Neural cell (in vitro differentiated cells): Measurements from ENCODE around the gene TACC2.

Experiments
- EP300 ChIP-seq: fragments of 450-650 bp; conservative IDR thresholded peaks from 2 replicates; pipeline ENCODE4 v1.6.1; 2014; ENCODE audit warnings: antibody characterized with exemption, mild to moderate bottlenecking, moderate library complexity; ENCODE audit not compliant: poor library complexity, severe bottlenecking
- EZH2 ChIP-seq: fragments of 200-600, 300-800 bp; shearing (Covaris generic), sonication (generic); IDR thresholded peaks from 2 replicates; pipeline ENCODE4 v1.6.1; 2014; ENCODE audit warnings: antibody characterized with exemption, low read length, borderline replicate concordance, mild to moderate bottlenecking; ENCODE audit not compliant: insufficient read depth, poor library complexity, severe bottlenecking
- POLR2AphosphoS5 ChIP-seq: IDR thresholded peaks from 2 replicates; pipeline ENCODE4 v1.6.1; 2012
- REST ChIP-seq: IDR thresholded peaks from 2 replicates; pipeline ENCODE4 v1.6.1; 2012; ENCODE audit warnings: borderline replicate concordance
- TAF1 ChIP-seq: IDR thresholded peaks from 2 replicates; pipeline ENCODE4 v1.6.1; 2012; ENCODE audit warnings: low read depth
- TF ChIP-seq, protein P1 (sequence below): fragments of 450-650 bp; IDR thresholded peaks from 2 replicates; pipeline ENCODE4 v1.5.1; 2014; ENCODE audit warnings: antibody characterized with exemption, mild to moderate bottlenecking, moderate library complexity; ENCODE audit not compliant: poor library complexity, severe bottlenecking

DNA sequence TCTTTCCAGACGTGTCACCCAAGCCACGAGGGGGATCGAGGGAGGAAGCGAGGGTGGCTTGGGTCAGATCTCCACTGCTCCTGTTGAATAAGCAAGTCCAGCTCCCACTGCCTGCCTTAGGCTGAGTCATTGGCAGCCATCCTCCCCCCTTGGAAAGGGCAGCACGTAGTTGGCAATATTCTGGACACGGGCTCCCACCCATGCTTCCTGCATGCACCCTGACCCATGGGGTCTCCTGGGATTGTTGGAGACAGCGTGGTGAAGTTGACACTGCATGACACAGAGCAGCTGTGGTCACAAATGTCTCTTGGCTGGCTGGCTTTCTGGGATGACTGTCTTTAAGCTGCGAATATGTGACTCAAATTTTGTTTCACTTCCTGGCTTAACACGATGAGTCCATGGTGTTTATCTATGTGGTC, 293.3 kb downstream of the TACC2 start:
- TF ChIP-seq, protein P1, sequence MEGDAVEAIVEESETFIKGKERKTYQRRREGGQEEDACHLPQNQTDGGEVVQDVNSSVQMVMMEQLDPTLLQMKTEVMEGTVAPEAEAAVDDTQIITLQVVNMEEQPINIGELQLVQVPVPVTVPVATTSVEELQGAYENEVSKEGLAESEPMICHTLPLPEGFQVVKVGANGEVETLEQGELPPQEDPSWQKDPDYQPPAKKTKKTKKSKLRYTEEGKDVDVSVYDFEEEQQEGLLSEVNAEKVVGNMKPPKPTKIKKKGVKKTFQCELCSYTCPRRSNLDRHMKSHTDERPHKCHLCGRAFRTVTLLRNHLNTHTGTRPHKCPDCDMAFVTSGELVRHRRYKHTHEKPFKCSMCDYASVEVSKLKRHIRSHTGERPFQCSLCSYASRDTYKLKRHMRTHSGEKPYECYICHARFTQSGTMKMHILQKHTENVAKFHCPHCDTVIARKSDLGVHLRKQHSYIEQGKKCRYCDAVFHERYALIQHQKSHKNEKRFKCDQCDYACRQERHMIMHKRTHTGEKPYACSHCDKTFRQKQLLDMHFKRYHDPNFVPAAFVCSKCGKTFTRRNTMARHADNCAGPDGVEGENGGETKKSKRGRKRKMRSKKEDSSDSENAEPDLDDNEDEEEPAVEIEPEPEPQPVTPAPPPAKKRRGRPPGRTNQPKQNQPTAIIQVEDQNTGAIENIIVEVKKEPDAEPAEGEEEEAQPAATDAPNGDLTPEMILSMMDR, result no peak
- no peak for TF ChIP-seq REST
- TF ChIP-seq TAF1, result no peak
- no peak for TF ChIP-seq EZH2
- no peak for TF ChIP-seq POLR2AphosphoS5
- TF ChIP-seq EP300, result no peak
